ENCODE measurements around the gene ABCB11.

DNA sequence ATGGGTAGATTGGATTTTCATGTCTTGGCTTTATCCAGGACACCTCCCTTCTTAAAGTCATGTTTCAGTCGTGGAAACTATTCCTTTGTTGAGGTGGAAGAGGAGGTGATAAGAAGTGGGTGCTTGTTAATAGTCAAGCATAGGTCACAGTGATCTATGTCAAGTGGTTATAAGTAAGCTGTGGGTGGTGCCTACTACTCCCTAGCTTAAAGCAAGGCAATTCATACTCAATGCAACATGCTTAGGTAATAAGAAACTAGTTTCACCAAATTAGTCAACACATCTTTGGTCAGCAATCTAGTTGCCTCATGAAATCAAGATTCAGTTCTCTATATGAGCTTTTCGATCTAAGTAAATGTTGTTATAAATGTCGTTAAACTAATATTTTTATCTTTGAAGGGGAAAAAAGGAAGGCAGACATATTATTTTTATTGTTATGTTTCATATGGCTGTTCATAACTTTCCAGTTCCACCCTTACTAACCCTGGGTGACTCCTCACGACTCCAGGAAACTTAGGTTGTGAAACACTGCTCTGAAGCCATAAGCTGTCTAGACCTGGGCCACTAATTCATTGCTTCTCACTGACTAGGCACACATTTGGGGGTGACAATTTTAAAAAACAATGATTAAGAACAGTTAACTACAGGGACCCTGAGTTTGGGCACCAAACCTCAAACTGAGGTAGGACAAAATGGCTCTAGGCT, 5.8 kb upstream of the ABCB11 start:
- TF ChIP-seq CTCF (IDR thresholded peaks at IDR 0.05) (no peak), POLR2AphosphoS5 (IDR thresholded peaks at IDR 0.05) (no peak), POLR2A (IDR thresholded peaks at IDR 0.05) (no peak)
